HCT116 (cell line): ENCODE measurements around the gene CYB5B.

ENCODE experiments used
- EZH2 ChIP-seq: fragments of 200-600 bp; sonication (generic); IDR thresholded peaks from 2 replicates; pipeline ENCODE4 v1.6.1; 2017; ENCODE audit warnings: antibody characterized with exemption, mixed run types
- POLR2A ChIP-seq: IDR thresholded peaks from 2 replicates; pipeline ENCODE4 v1.7.0; 2011; ENCODE audit warnings: borderline replicate concordance; ENCODE audit not compliant: insufficient read depth, insufficient read length; ENCODE audit errors: extremely low read depth
- RAD21 ChIP-seq: IDR thresholded peaks from 2 replicates; pipeline ENCODE4 v1.6.1; 2012; ENCODE audit warnings: low read depth, mild to moderate bottlenecking
- SP1 ChIP-seq: IDR thresholded peaks from 2 replicates; pipeline ENCODE4 v1.6.1; 2012; ENCODE audit warnings: low read depth
- TF ChIP-seq, protein P1 (sequence below): IDR thresholded peaks from 2 replicates; pipeline ENCODE4 v1.6.1; 2012
- TF ChIP-seq, protein P2 (sequence below), 3 experiments: fragments of 200-600 bp in 1 of 3; sonication (generic) in 1 of 3; IDR thresholded peaks in 2 of 3; conservative IDR thresholded peaks in 1 of 3; 2 replicates each; pipeline ENCODE4 v1.5.1; 2012 to 2017; ENCODE audit warnings: low read depth in 2 of 3, low read length in 2 of 3, antibody characterized with exemption in 1 of 3, borderline replicate concordance in 1 of 3, control low read depth in 1 of 3, mild to moderate bottlenecking in 1 of 3, mixed read lengths in 1 of 3, mixed run types in 1 of 3, moderate library complexity in 1 of 3; ENCODE audit not compliant: insufficient read depth in 1 of 3

DNA sequence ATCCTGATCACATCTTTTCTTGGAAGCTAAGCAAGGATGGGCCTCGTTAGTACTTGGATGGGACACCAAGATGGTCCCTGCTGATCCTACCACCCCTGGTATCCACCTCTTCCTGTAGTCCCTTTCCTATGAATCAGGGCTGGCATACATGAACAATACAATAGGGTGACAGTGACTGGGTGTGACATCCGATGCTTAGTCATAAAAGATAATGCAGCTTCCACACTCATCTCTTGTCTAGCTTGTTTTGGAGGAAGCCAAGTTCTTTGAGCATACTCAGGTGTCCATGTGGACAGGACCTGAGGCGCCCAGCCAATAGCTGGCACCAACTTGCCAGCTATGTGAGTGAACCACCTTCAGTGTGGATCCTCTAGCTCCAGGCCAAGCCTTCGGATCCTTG lies 78.8 kb downstream of the CYB5B start:
- no peak for TF ChIP-seq EZH2
- no peak for TF ChIP-seq POLR2A
- TF ChIP-seq, protein P1, sequence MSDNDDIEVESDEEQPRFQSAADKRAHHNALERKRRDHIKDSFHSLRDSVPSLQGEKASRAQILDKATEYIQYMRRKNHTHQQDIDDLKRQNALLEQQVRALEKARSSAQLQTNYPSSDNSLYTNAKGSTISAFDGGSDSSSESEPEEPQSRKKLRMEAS, result no peak
- TF ChIP-seq, protein P2, sequence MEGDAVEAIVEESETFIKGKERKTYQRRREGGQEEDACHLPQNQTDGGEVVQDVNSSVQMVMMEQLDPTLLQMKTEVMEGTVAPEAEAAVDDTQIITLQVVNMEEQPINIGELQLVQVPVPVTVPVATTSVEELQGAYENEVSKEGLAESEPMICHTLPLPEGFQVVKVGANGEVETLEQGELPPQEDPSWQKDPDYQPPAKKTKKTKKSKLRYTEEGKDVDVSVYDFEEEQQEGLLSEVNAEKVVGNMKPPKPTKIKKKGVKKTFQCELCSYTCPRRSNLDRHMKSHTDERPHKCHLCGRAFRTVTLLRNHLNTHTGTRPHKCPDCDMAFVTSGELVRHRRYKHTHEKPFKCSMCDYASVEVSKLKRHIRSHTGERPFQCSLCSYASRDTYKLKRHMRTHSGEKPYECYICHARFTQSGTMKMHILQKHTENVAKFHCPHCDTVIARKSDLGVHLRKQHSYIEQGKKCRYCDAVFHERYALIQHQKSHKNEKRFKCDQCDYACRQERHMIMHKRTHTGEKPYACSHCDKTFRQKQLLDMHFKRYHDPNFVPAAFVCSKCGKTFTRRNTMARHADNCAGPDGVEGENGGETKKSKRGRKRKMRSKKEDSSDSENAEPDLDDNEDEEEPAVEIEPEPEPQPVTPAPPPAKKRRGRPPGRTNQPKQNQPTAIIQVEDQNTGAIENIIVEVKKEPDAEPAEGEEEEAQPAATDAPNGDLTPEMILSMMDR (IDR thresholded peaks at IDR 0.05 in 2 of 3, conservative IDR thresholded peaks at IDR 0.05 in 1 of 3; ENCODE audit: borderline replicate concordance in 1 of 3, insufficient read depth in 1 of 3, low read depth in 2 of 3, low read length in 2 of 3), result no peak
- TF ChIP-seq SP1, result 0 out of 2 replicates have a peak, but pooled peaks have one; percentile 23
- no peak for TF ChIP-seq RAD21
